B cell (primary cell): Measurements from ENCODE around the gene DCTN3. TPM values are rescaled to one million over a fixed set of nuclear protein-coding genes. Genes with fewer than 3 reads are reported as not detected.

Experiments used
- ATAC-seq: fragments of 200-7000 bp; cut with Tn5 transposase; one replicate; pipeline ENCODE4 v1.10.0; 2021; ENCODE audit warnings: low read depth, mild to moderate bottlenecking, moderate number of reproducible peaks, moderate library complexity
- CTCF ChIA-PET: fragments of 350-600 bp; sonication (Branson Sonifier 250); formaldehyde crosslinking; loops from one replicate; lab custom pipeline; 2021; ENCODE audit warnings: antibody characterized with exemption, inconsistent platforms; lab: Charles Lee
- POLR2A ChIA-PET: fragments of 350-600 bp; sonication (Branson Sonifier 250); formaldehyde crosslinking; loops from one replicate; lab custom pipeline; 2021; ENCODE audit warnings: antibody characterized with exemption; lab: Charles Lee
- DNase-seq: peaks from one replicate; pipeline ENCODE4 v3.0.0; 2013
- H2AFZ ChIP-seq: 2 replicates; pipeline ENCODE4 v1.6.1; 2012; ENCODE audit warnings: mild to moderate bottlenecking, low read depth, low read length; ENCODE audit not compliant: insufficient read depth, poor library complexity, severe bottlenecking
- H3K27ac ChIP-seq, 2 donors: 1 replicate in 1 of 2; 2 replicates in 1 of 2; pipeline ENCODE4 v1.5.1; 2012 to 2013; ENCODE audit warnings: low read length in 2 of 2, mild to moderate bottlenecking in 2 of 2, moderate library complexity in 1 of 2
- H3K27me3 ChIP-seq, 4 experiments: fragments of 200-600 bp in 1 of 4; sonication (generic) in 1 of 4; replicated peaks in 1 of 4; 1 replicate in 2 of 4; 2 replicates in 2 of 4; pipeline versions ENCODE4 v1.6.1 to v1.7.0; 2013 to 2016; ENCODE audit warnings: low read length in 3 of 4, mild to moderate bottlenecking in 2 of 4, mixed read lengths in 1 of 4, moderate library complexity in 1 of 4; ENCODE audit not compliant: insufficient read depth in 4 of 4, control insufficient read depth in 3 of 4; ENCODE audit errors: control extremely low read depth in 1 of 4
- H3K36me3 ChIP-seq, 2 experiments: replicated peaks in 1 of 2; 1 replicate in 1 of 2; 2 replicates in 1 of 2; pipeline versions ENCODE4 v1.6.1 to v1.7.1; 2013; ENCODE audit warnings: low read length in 1 of 2; ENCODE audit not compliant: insufficient read depth in 2 of 2, control insufficient read depth in 1 of 2; ENCODE audit errors: control extremely low read depth in 1 of 2, extremely low read depth in 1 of 2
- H3K4me1 ChIP-seq, 2 donors: fragments of 200-600 bp in 1 of 2; sonication (generic) in 1 of 2; 1 replicate in 1 of 2; 2 replicates in 1 of 2; pipeline versions ENCODE4 v1.5.1 to v1.6.1; 2013 to 2017; ENCODE audit warnings: low read length in 2 of 2; ENCODE audit not compliant: control insufficient read depth in 2 of 2, insufficient read depth in 2 of 2
- H3K4me2 ChIP-seq: replicated peaks from 2 replicates; pipeline ENCODE3; 2012; ENCODE audit warnings: mild to moderate bottlenecking, low read depth, low read length; ENCODE audit not compliant: poor library complexity, severe bottlenecking
- H3K4me3 ChIP-seq, 5 experiments: fragments of 200-600 bp in 1 of 5; sonication (generic) in 1 of 5; 1 replicate in 3 of 5; 2 replicates in 2 of 5; pipeline versions ENCODE4 v1.5.1 to v1.7.0; 2011 to 2016; ENCODE audit warnings: low read length in 4 of 5, mild to moderate bottlenecking in 4 of 5, low read depth in 2 of 5, control low read depth in 1 of 5, moderate library complexity in 1 of 5; ENCODE audit not compliant: insufficient read depth in 1 of 5; ENCODE audit errors: control extremely low read depth in 1 of 5, extremely low read depth in 1 of 5
- H3K79me2 ChIP-seq: fragments of 200-600 bp; sonication (generic); one replicate; pipeline ENCODE4 v1.6.0; 2016; ENCODE audit warnings: low read length; ENCODE audit not compliant: control insufficient read depth, insufficient read depth
- H3K9ac ChIP-seq: fragments of 200-600 bp; sonication (generic); 2 replicates; pipeline ENCODE4 v1.6.1; 2017; ENCODE audit warnings: mild to moderate bottlenecking, low read length, moderate library complexity
- H3K9me3 ChIP-seq, 3 donors: one replicate each; pipeline versions ENCODE4 v1.6.1 to v1.7.1; 2013; ENCODE audit warnings: low read length in 2 of 3; ENCODE audit not compliant: control insufficient read depth in 2 of 3, insufficient read depth in 1 of 3; ENCODE audit errors: control extremely low read depth in 1 of 3
- H4K20me1 ChIP-seq: 2 replicates; pipeline ENCODE4 v1.6.0; 2012; ENCODE audit warnings: mild to moderate bottlenecking, low read length; ENCODE audit not compliant: insufficient read depth, control insufficient read depth, poor library complexity, severe bottlenecking
- H3K27ac Mint-ChIP-seq: one replicate; pipeline ENCODE4 v1.8.0; 2021; ENCODE audit warnings: mixed read lengths
- H3K27me3 Mint-ChIP-seq: one replicate; pipeline ENCODE4 v1.8.0; 2021; ENCODE audit warnings: mixed read lengths
- H3K4me1 Mint-ChIP-seq: one replicate; pipeline ENCODE4 v1.8.0; 2021; ENCODE audit warnings: mixed read lengths
- H3K4me3 Mint-ChIP-seq: one replicate; pipeline ENCODE4 v1.8.0; 2021; ENCODE audit warnings: mixed read lengths
- H3K9me3 Mint-ChIP-seq: one replicate; pipeline ENCODE4 v1.8.0; 2022; ENCODE audit warnings: mixed read lengths; ENCODE audit not compliant: insufficient read depth
- CTCF ChIP-seq: fragments of 200-600 bp; IDR thresholded peaks from one replicate; pipeline ENCODE4 v1.8.0; 2022; ENCODE audit warnings: antibody characterized with exemption, mild to moderate bottlenecking
- EZH2 ChIP-seq: IDR thresholded peaks from 2 replicates; pipeline ENCODE4 v1.6.1; 2012; ENCODE audit warnings: borderline replicate concordance, low read depth, mild to moderate bottlenecking, moderate library complexity, low read length; ENCODE audit not compliant: insufficient read depth, poor library complexity, severe bottlenecking
- WGBS: methylation state at CpG from one replicate; pipeline ENCODE4 v1.1.5; 2013; ENCODE audit warnings: missing lambda C conversion rate; ENCODE audit not compliant: insufficient coverage; 5-methylcytosine and 5-hydroxymethylcytosine counted together
- intact Hi-C: fragments of 100-400 bp; cut with micrococcal nuclease; formaldehyde crosslinking; loops from one replicate; pipeline ENCODE4 v1.10.0; 2022
- polyA plus RNA-seq: library from polyadenylated mRNA; depleted of rRNA; stranded (reverse); fragments of >200 nt; gene quantifications from 2 replicates; pipeline ENCODE4 v1.2.3, GENCODE V29; 2012
- total RNA-seq, 2 donors: library from RNA; stranded (reverse); fragments of 120-200 nt in 1 of 2; gene quantifications; 1 replicate in 1 of 2; 2 replicates in 1 of 2; pipeline versions ENCODE4 v1.2.3 to v1.2.4, GENCODE V29; 2013 to 2022

DCTN3 gene
- total and polyA plus RNA-seq, 2 donors (not counting 1 experiment from before 2014, with no cell fraction given), result 48.2 to 75.0 TPM

GRCh38 chr9:34566322-34566721 is 54.0 kb downstream of the DCTN3 start:
- no peaks in the 10 kb centered on the region for H3K4me1 ChIP-seq
- ChIA-PET POLR2A (no interaction called here), CTCF (no interaction called here)
- H3K27ac Mint-ChIP-seq, result no peak overlapping the region
- H3K4me3 ChIP-seq, result no peak overlapping the region
- no peaks in the 10 kb centered on the region for H4K20me1 ChIP-seq
- no peak overlapping the region for H3K9ac ChIP-seq
- 73% methylated on average over 8 of the region's 8 CpGs for WGBS
- no peak overlapping the region for H2AFZ ChIP-seq
- no peak overlapping the region for H3K27ac ChIP-seq
- H3K4me1 Mint-ChIP-seq, result no peaks in the 10 kb centered on the region
- no peaks in the 10 kb centered on the region for H3K36me3 ChIP-seq
- ATAC-seq, result no peak
- peaks cover 0 to 24% (median 1%) of the 10 kb centered on the region in 4 experiments for H3K27me3 ChIP-seq
- intact Hi-C loops, result no loop called here
- H3K4me2 ChIP-seq, result no peak overlapping the region
- peaks cover 6% of the 10 kb centered on the region for H3K9me3 Mint-ChIP-seq
- TF ChIP-seq EZH2, result no peak
- TF ChIP-seq CTCF, result no peak
- H3K79me2 ChIP-seq, result no peaks in the 10 kb centered on the region
- no peak overlapping the region for H3K4me3 Mint-ChIP-seq
- DNase-seq, result no peak
- peaks cover 0 to 12% (median 7%) of the 10 kb centered on the region in 3 donors for H3K9me3 ChIP-seq
- H3K27me3 Mint-ChIP-seq, result peaks cover 65% of the 10 kb centered on the region

- CTCF ChIA-PET, result no interaction called here
- Histone ChIP-seq H3K4me3 (no peak overlapping the region), H3K4me2 (no peak overlapping the region), H2AFZ (no peak overlapping the region), H3K36me3 (no peaks in the 10 kb centered on the region), H3K27me3 (peaks cover 0 to 25% (median 1%) of the 10 kb centered on the region in 4 experiments), H3K4me1 (no peaks in the 10 kb centered on the region), H3K9ac (no peak overlapping the region), H3K27ac (no peak overlapping the region), H3K79me2 (no peaks in the 10 kb centered on the region), H3K9me3 (peaks cover 0 to 12% (median 7%) of the 10 kb centered on the region in 3 donors), H4K20me1 (no peaks in the 10 kb centered on the region)
- intact Hi-C loops, result no loop called here
- no peaks in the 10 kb centered on the region for H3K4me1 Mint-ChIP-seq
- no peak for ATAC-seq
- H3K9me3 Mint-ChIP-seq, result peaks cover 6% of the 10 kb centered on the region
- H3K27me3 Mint-ChIP-seq, result peaks cover 67% of the 10 kb centered on the region
- H3K27ac Mint-ChIP-seq, result no peak overlapping the region
- WGBS, result 79% methylated on average over 4 of the region's 8 CpGs
- TF ChIP-seq EZH2, result no peak
- TF ChIP-seq CTCF, result no peak
- no peak for DNase-seq
- POLR2A ChIA-PET, result no interaction called here
- H3K4me3 Mint-ChIP-seq, result no peak overlapping the region
Observed at GRCh38 chr9:34565856-34566255, 54.4 kb downstream of the DCTN3 start.
